ENCODE data around the gene NCF4.

The NCF4 gene

DNA sequence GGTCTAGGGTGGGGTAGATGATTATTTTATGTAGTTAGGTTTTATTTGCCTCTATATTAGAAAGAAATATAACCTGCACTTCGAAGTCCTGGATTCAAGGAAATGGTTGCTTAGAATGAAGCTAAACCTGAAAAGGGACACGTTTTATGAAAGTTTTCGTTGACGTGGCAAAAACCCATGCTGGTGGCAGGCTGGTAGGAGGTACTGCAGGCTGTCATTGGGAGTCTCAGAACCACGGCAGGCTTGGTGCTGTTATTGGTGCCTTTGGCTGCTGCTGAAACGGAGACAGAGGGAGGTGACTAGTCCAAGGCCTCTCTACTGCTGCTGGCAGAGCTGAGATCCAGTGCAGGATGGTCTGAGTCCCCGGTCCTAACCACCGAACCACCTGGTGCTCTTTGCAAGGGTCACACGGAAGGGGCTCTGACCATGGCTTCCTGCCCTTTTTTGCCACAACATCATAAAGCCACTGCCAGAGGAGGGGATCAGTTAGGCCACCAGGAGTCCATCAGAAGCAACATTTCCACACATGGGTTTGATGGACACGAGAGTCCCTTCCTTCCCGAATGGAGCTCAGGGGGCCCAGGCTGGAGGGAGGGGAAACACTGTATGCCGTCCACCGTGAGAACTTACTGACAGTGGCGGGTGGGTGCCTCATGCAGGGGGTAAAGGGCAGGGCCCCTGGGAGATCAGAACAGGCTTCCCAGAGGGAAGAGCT lies 66.1 kb downstream of the NCF4 start:
- Histone ChIP-seq H3K4me2 (ENCODE audit: low read length) (no peak overlapping the region), H3K27me3 (ENCODE audit: insufficient read depth, low read length) (no peaks in the 10 kb centered on the region), H4K8ac (ENCODE audit: low read depth, low read length) (peak overlapping the region; percentile 43), H3K9ac (ENCODE audit: low read length) (no peak overlapping the region), H3K4me3 (ENCODE audit: low read depth, low read length) (no peak overlapping the region), H3K36me3 (ENCODE audit: control insufficient read depth in 1 of 2, insufficient read depth in 2 of 2, low read length in 2 of 2) (no peaks in the 10 kb centered on the region), H3K79me1 (ENCODE audit: low read length) (peaks cover 43% of the 10 kb centered on the region), H2BK12ac (ENCODE audit: low read length) (peak overlapping the region; percentile 20), H3K23ac (ENCODE audit: low read length) (no peak overlapping the region), H3K18ac (ENCODE audit: low read length) (peak overlapping the region; percentile 26), H3K79me2 (ENCODE audit: control insufficient read depth, insufficient read depth, low read length, poor library complexity) (peaks cover 7% of the 10 kb centered on the region), H2AFZ (ENCODE audit: insufficient read depth, low read length, poor library complexity) (no peak overlapping the region), H3K4ac (ENCODE audit: low read depth, low read length) (no peak overlapping the region), H4K91ac (ENCODE audit: low read depth, low read length) (peak overlapping the region; percentile 69), H3K4me1 (ENCODE audit: control insufficient read depth in 1 of 2, insufficient read depth in 2 of 2, low read length in 2 of 2) (peaks cover 19 to 21% of the 10 kb centered on the region in 2 experiments), H2BK120ac (ENCODE audit: insufficient read depth, low read length, poor library complexity) (peak overlapping the region; percentile 49), H3K14ac (ENCODE audit: low read length) (peak overlapping the region; percentile 21), H3K9me3 (ENCODE audit: insufficient read depth, low read depth, low read length) (no peaks in the 10 kb centered on the region), H2BK5ac (ENCODE audit: low read depth, low read length, poor library complexity) (no peak overlapping the region), H4K12ac (ENCODE audit: low read depth, low read length) (no peak overlapping the region), H3K27ac (ENCODE audit: low read depth, low read length) (no peak overlapping the region), H2AK5ac (ENCODE audit: low read length) (peak overlapping the region; percentile 13)
- DNase-seq: peak; percentile 91 to 97
- no CpG with 5 or more reads among the region's 14 CpGs for WGBS (ENCODE audit: extremely low coverage, insufficient coverage, insufficient read length)
